MM.1S (cell line): Measurements from ENCODE around the gene MZF1.

Experiments
- CTCF ChIP-seq: fragments of 300-600 bp; sonication (generic); IDR thresholded peaks from 2 replicates; pipeline ENCODE4 v1.5.1; 2016; ENCODE audit warnings: antibody characterized with exemption, low read length, mixed read lengths
- EZH2 ChIP-seq: fragments of 300-600 bp; sonication (generic); optimal IDR thresholded peaks from 2 replicates; pipeline ENCODE3; 2017; ENCODE audit warnings: low read depth, mild to moderate bottlenecking, antibody characterized with exemption, low read length, mixed read lengths

GRCh38 chr19:58562122-58563033 is 10.8 kb downstream of the MZF1 start:
- TF ChIP-seq CTCF: no peak
- TF ChIP-seq EZH2: no peak
